HG03064 (cell line): Measurements from ENCODE around the gene CEP41.
A peak's percentile ranks its signal among the peaks of the same experiment; 100 is the strongest.
"Not testable (repeated sequence)": the region's sequence is repeated elsewhere in the genome, so short reads cannot be mapped to it uniquely, and the experiment has no call there.

Experiments
- ATAC-seq: cut with Tn5 transposase; IDR thresholded peaks from one replicate; pipeline ENCODE4 v1.9.1; 2021; ENCODE audit warnings: low read depth; ENCODE audit not compliant: unreplicated experiment

CEP41 gene

GRCh38 chr7:130376461-130376860, 64.4 kb downstream of the CEP41 start:
- not testable (repeated sequence) for ATAC-seq

- no peak for ATAC-seq
These were observed 66.3 kb downstream of the CEP41 start for GRCh38 chr7:130374507-130374906.

- ATAC-seq = no peak
These were observed 68.2 kb downstream of the CEP41 start for GRCh38 chr7:130372402-130373165.

- no peak for ATAC-seq
These were observed 69.8 kb downstream of the CEP41 start for GRCh38 chr7:130371046-130371445.

DNA sequence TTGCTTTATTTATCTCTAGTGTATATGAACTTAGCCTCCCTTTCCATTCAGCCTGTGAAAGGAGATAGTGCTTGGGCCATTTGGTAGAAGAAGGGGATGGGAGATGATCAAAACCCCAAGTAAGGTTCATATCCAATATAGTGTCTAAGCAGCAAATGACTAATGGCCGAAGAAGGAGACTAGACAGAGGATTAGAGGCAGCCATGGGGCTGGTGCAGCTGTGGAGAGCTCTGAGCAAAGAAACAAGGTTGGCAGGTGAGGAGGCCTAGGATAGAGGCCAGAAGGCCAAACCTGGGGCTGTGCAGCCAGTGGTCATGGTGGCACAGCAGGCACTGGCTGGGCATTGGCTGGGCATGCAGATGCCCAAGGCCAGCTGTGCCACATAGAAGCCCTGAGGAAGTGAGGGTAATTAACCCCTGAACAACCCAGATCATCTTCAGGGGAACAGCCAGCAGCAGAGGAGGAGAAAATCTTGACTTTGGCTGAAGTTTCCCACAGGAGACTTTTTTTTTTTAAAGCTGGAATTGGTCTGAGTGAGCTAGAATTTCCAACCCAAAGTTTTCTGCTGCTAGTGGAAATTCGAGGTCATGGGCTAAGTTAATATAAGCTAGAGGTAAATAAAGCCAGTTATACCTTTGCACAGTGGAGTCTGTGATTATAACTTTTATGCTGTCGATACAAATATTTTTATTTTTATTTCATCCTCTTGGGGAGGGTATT, 70.8 kb downstream of the CEP41 start:
- no peak for ATAC-seq

GRCh38 chr7:130369110-130369711, 71.6 kb downstream of the CEP41 start:
- no peak for ATAC-seq

- no peak for ATAC-seq
These were observed 72.7 kb downstream of the CEP41 start for GRCh38 chr7:130367836-130368746.

DNA sequence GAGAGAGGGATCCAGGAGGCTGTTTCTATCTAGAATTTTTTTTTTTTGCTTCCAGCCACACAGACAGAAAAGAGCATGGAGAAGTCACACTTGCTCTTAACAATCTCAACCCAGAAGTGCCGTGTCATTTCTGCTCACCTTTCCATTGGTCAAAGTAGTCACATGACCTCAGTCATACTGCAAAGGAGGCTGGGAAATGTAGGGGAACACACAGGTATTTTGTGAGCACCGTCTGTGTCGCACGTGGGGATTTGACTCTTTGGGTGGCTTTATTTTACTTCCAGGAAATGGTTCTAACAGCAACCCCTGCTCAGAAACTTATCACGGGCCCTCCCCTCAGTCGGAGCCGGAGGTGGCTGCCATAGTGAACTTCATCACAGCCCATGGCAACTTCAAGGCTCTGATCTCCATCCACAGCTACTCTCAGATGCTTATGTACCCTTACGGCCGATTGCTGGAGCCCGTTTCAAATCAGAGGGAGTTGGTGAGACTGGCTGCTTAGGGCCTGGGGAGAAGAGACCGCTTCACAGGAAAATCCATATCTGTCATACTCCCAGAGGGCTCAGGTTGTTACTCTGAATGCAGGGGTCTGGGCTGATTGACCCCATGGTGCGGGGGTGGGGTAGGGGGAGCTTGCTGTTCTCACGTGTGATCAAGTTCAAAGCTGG, 73.6 kb downstream of the CEP41 start:
- ATAC-seq = no peak

- no peak for ATAC-seq
These were observed 74.3 kb downstream of the CEP41 start for GRCh38 chr7:130366564-130366963.

DNA sequence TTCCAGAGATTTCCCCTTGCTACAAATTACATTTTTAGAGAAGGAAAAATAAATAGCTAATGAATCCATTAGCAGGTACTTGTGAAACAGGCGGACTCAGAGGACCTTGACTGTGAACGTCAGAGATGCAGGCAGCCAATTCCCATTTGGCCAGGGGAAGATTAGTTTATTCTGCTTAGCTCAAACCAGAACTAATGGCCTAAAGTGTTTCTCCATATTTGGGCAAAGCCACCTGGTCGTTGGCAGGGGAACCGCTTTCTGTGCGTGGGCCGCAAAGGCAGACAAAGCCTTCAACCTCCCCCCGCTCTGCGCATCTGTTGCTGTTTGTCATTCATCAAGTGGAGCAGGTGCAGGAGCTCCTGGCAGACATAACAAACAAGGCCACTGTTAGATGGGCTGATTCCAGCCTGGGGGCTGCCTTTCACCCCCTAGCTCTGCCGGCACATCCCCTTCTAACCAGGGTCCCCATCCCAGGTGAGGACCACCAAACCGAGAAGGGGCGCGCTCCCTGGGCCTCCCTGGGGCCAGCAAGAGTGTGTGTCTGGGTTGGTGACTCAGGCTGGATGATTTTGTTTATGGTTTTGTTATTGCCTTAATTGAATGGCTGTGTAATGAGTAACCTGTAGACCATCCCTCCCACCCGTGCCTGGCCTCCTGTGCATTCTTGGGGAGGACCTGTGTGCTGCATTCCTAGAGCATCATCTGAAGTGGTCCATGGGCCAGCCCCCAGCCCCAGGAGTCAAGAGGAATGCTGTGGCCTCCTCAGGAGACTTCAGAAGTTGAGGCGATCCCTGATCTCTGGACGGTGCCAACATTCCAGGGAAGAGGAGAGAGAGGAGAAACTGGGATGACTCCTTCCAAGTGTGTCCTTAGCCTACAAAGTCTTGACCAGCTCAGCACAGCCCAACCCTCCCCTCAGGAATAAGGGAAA, 75.0 kb downstream of the CEP41 start:
- ATAC-seq = peak; percentile 46

GRCh38 chr7:130365088-130365487, 75.7 kb downstream of the CEP41 start:
- ATAC-seq = no peak

GRCh38 chr7:130364451-130364850, 76.4 kb downstream of the CEP41 start:
- no peak for ATAC-seq

GRCh38 chr7:130363026-130363847, 77.6 kb downstream of the CEP41 start:
- ATAC-seq = no peak

- ATAC-seq = no peak
These were observed 78.5 kb downstream of the CEP41 start for GRCh38 chr7:130362251-130362816.

- ATAC-seq = no peak
These were observed 79.1 kb downstream of the CEP41 start for GRCh38 chr7:130361681-130362080.

DNA sequence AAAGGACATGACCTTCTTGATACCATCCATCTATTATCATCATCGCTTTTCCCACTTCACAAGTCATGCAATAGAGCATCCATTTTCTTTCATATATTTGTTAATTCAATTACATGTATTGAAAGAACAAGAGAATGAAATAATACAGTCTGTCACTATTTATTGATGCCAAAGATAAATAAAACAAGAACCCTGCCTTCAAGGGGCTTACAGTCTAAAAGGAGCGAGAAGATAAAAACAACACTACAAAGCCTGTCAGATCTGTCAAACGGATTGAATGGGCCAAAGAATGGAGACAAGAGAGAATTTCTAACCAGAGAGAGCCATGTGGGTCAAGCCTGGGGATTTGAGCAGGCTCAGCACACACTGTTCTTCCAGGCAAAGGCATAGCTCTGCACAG, 80.3 kb downstream of the CEP41 start:
- ATAC-seq = no peak

DNA sequence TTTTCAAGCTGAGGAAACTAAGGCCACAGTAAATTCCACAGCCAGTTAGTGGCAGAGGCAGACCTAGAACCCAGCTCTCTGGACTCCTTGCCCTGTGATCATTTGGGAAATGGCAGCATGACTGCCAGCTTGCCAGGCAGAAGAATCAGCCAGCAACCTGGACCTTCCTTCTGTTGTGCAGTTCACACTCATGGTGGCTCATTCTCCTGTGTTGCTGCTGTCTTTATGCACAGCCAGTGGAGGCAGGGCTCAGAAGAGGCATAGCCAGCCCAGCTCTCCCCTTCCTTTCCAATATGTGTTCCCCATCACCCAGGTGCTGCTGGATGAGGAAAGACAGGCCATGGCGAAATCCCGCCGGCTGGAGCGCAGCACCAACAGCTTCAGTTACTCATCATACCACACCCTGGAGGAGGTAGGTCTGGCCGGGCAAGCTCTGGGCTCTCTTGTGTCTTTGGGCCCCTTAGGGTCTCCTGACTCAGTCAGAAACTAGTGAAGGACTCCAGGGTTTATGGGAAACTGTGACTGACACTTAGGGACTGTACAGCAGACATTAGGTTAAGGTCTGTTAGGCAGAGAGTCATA, 81.4 kb downstream of the CEP41 start:
- no peak for ATAC-seq

DNA sequence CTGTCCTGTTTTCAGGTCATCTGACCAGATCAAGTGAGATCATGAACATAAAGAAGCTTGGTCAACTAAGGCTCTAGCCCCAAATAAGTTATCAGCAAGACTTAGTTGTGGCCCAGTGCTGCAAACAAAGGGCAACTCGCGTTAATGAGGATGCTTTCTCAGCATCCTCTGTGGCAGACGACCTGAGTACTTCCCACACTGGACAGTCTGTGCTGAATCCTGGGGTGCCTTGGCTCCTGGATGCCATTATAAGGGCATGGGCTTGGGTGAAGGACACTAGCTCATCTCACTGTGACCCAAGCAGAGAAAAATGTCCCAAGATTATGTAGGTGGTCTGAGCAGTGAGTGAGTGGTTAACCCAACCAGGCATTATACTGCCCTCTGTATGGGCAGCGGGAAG, 82.3 kb downstream of the CEP41 start:
- ATAC-seq = no peak
